ENCODE data around the gene LASP1NB.
"Not testable (repeated sequence)": the region's sequence is repeated elsewhere in the genome, so short reads cannot be mapped to it uniquely, and the experiment has no call there.

Gene LASP1NB

GRCh38 chr17:38970128-38970527 is 44.7 kb downstream of the LASP1NB start:
- DNase-seq = no peak

GRCh38 chr17:38970804-38971203 is 45.4 kb downstream of the LASP1NB start:
- no peak for DNase-seq

GRCh38 chr17:38976187-38976551 is 50.8 kb downstream of the LASP1NB start:
- not testable (repeated sequence) for DNase-seq

GRCh38 chr17:38978180-38978579 is 52.8 kb downstream of the LASP1NB start:
- DNase-seq = no peak
